VCaP (cell line): Measurements from ENCODE around the gene PDLIM5.

Source experiments
- H3K27ac ChIP-seq: fragments of 450-650 bp; 2 replicates; pipeline ENCODE4 v1.5.1; 2017
- TF ChIP-seq, protein P1 (sequence below): fragments of 450-650 bp; conservative IDR thresholded peaks from 2 replicates; pipeline ENCODE4 v1.5.1; 2017; ENCODE audit warnings: mild to moderate bottlenecking, moderate library complexity

Gene PDLIM5

DNA sequence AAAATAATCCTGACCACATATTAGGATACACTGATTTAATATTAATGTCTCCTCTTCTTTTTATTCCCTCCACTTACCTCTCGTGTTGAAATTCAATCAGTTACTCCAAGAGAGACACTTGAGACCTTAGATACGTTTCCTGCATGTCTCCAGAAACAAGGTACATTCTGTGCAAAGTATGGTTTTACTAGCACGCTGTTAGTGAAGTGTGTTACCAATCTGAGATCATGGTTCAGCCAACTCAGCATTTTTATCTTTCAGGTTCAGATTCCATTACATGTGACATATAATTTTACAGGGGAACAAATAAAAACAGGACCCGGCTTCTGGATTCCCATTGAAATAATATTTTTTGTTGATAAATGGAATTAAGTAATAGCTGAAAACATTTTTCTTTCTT is 32.2 kb downstream of the PDLIM5 start:
- no peak overlapping the region for H3K27ac ChIP-seq
- TF ChIP-seq, protein P1, sequence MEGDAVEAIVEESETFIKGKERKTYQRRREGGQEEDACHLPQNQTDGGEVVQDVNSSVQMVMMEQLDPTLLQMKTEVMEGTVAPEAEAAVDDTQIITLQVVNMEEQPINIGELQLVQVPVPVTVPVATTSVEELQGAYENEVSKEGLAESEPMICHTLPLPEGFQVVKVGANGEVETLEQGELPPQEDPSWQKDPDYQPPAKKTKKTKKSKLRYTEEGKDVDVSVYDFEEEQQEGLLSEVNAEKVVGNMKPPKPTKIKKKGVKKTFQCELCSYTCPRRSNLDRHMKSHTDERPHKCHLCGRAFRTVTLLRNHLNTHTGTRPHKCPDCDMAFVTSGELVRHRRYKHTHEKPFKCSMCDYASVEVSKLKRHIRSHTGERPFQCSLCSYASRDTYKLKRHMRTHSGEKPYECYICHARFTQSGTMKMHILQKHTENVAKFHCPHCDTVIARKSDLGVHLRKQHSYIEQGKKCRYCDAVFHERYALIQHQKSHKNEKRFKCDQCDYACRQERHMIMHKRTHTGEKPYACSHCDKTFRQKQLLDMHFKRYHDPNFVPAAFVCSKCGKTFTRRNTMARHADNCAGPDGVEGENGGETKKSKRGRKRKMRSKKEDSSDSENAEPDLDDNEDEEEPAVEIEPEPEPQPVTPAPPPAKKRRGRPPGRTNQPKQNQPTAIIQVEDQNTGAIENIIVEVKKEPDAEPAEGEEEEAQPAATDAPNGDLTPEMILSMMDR = no peak

DNA sequence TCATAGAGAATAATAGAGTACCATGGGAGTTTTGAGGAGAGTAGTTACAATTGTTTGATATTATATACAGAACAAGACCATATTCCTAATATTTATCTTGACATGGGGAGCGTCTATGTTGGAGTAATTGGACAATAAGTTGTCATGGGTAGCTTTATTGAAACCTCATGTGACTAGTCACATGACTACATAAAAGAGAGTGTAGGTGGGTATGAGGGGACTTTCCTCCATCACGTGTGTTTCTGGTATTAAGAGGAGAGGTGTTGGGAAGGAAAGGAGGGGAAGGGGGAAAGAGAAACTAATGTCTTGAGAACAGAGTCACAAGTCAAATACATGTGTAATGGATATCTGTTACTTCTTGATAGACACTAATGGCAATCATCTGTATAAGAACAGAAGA is 33.1 kb downstream of the PDLIM5 start:
- no peak overlapping the region for H3K27ac ChIP-seq
- TF ChIP-seq, protein P1 = no peak

DNA sequence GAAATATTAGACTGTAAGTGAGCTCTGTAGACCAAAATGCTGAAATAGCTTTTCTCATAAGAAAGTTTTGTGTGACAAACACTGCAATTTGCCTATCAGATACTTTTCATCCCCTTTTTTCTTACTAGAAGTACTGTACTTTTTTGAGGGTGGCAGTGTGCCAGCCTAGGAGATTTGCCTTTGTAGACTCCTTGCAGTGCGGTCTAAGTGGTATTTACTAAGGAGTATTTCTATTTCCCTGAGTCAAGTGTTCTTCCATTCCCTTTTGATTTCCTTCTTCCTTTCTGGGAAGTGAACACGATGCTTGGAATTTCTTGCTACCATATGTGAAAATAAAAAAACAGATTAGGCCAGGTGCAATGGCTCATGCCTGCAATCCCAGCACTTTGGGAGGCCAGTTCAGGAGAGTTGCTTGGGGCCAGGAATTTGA is 34.6 kb downstream of the PDLIM5 start:
- TF ChIP-seq, protein P1 = no peak
- no peak overlapping the region for H3K27ac ChIP-seq

DNA sequence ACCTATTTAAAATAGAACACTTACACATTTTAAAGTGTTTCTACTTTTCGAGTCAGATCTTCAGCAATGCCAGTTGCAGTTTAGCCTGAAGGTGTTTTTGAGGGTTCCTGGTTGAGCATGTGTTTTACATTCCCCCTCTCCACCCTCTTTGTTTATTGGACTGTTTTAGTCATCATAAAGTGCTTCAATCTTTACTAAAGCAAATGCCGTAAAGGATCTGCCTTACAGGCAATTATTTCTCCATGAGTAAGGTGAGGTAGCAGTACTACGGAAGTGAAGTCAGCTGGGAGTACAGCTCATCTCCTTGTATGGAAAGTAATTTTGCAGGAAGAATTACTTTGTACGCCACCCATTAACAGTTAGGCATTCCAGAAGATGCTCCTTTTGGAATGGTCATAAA is 36.9 kb downstream of the PDLIM5 start:
- no peak overlapping the region for H3K27ac ChIP-seq
- TF ChIP-seq, protein P1 = no peak

DNA sequence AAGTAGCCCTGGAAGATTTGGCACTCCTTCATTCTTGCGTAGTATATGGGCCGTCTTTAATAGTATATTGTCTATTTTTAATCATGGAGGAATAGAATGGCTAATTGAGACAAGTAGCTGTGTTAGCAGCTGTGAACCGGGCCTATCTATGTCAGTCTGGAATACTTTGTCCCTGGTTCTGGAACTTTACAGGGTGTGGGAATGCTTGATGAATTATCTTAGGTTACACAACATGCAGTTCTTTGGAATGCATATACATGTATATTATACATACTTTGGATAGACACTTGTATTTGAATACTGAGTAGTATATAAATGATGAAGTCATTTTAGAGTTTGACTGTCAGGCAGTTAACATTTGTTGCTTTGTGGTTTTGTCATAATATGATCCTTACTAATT is 37.4 kb downstream of the PDLIM5 start:
- TF ChIP-seq, protein P1 = no peak
- no peak overlapping the region for H3K27ac ChIP-seq

DNA sequence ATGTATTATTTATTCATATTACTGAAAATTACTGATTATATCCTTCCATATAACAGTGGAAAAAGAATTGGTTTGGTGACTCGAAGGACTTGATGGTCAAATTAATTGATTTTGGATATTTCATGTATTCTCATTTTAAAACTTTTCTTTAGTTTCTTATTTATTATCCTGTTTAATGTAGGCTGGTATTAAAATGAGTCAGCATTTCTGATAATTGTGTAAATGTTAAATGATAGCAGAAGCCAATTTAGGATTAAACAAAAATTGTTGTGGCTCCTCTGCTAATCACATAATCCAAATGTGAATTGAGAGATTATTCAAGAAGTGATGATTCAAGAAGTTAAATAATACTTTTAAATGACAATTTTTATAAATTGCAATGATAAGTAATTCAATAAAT is 38.7 kb downstream of the PDLIM5 start:
- TF ChIP-seq, protein P1 = no peak
- H3K27ac ChIP-seq = no peak overlapping the region

DNA sequence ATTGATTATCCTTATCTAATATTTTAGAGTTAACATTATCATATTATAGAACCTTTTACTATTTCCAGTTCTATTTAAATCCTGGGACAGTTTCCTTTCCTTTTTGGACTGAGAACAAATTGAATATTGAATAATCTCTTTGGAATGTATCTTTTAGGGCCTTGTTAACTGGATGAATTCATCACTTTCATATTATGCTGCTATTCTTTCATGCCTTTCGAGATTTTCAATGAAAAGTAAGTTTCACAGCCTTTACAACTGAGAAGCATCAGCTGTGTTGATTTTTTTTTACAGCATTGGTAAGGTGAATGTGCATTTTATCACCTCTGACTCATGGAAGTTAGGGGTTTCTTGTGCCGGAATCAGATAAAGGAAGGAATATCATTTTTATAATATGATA is 39.6 kb downstream of the PDLIM5 start:
- TF ChIP-seq, protein P1 = no peak
- H3K27ac ChIP-seq = no peak overlapping the region

DNA sequence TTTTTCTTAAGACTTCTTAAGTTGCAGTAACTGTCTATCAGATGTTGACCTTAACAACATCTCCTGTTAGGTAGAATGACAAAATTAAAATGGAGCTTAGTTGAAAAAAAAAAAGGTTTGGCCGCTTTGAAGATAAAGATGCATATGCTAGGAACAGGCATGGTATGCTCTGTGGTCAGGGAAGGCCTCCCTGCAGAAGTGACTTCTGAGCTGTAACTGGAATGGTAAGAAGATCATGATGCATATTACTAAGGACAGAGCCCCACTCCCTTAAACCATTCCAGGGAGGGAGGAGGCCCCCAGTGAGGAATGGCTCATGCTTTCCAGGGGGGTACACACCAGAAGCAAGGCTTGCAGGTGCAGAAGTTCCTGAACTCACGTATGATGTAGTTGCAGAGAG is 43.7 kb downstream of the PDLIM5 start:
- no peak overlapping the region for H3K27ac ChIP-seq
- TF ChIP-seq, protein P1 = no peak
